NCI-H2107 treated with DMSO at 0.1 percent for 48 hours (cell line): ENCODE data around the gene ZNF222.
A peak's percentile ranks its signal among the peaks of the same experiment; 100 is the strongest.

Source experiments
- DNase-seq: peaks from one replicate; lab custom pipeline; 2025; ENCODE audit not compliant: unreplicated experiment; lab: John Stamatoyannopoulos, UW

ZNF222 gene

DNA sequence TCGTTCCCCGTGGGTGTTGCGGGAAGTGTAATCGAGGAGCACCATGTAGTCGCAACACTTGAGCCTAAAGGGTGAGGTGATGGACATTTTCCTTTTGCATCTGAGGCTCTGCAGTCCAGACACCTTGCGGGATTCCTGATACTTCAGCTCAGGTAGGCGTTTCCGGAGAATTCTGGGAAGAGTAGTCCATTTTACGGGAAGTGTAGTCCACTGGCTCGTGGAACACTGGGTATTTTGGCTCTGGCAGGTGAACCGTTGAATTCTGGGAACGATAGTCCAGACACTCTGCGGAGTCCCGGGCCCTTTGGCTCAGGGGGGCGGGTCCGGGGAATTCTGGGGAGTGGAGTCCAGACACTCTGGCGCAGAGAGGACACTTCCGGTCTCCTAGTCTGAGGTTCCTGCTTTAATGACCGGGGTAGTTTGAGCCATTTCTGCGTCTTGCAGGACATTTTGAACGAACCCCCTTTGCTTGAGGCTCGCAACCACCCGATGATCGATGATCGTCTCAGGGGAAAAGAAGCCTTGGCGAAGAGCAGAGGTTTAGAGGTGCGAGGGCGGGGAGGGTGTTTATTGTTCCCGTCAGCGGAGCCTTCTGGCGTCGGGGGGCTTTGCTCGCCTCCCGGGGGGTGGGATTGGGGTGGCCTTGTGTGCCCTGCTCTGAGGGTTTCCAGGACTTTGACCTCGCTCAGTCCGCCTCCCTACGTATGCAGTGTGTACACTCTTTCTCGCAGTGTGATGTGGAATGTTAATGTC is 26.6 kb downstream of the ZNF222 start, which contains the start of gene ZNF223:
Gene ZNF223, plus strand, starts transcription at position 387 of the 753 bp plus-strand sequence. CDS start 3,141 bp downstream, outside the sequence.
- peak; percentile 98 for DNase-seq

DNA sequence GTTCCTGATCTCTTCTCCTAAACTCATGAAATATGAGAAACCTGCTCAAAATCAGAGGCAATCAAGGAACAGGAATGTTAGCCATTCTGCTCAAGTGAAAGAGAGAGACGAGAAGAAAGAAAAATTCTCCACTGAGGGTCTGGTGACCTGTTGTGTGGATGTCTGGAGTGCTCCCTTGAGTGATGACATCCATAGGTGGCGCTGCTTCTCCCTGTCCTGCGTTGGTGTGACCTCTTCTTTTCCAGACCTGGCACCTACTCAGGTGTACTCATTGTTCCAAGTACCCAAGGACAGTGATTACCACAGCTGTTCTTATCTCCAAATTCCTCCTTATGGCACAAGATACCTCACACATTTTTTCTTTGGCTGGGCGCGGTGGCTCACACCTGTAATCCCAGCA is 30.7 kb downstream of the ZNF222 start:
- DNase-seq: no peak

DNA sequence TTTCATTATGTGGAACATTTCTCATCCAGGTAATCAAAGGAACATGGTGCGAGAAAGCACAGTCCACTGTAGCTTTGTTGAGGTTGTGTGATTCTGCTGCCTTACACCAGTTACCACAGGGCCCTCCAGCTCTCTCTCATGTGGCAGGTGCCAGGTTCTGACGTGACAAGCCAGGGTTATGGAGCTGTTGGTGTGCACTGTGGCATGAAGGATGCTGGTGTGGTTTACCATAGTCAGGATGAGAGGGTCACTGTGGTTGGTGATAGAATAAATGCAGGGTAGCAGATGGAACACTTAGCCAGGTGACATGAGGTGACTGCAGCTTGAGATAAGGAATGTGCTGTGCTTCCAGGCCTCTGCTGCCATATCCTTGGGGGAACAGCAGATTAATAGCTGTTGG is 34.0 kb downstream of the ZNF222 start:
- no peak for DNase-seq

DNA sequence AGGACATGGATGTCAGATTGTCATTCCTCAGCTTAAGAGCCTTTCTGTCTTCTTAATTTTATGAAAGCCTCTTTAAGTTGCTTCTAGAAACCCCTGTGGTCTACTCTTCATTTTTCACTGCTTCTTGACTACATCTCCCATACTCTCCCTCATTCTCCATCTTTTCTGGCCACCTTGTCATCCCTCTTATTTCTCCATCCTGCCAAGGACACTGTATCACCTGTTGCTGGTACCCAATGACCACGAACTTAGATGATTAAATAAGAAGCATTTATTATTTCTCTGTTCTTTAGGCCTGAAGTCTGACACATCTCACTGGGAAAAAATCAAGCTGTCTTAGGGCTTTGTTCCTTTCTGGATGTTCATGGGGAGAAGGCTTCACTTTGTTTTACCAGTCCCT is 35.9 kb downstream of the ZNF222 start:
- no peak for DNase-seq

DNA sequence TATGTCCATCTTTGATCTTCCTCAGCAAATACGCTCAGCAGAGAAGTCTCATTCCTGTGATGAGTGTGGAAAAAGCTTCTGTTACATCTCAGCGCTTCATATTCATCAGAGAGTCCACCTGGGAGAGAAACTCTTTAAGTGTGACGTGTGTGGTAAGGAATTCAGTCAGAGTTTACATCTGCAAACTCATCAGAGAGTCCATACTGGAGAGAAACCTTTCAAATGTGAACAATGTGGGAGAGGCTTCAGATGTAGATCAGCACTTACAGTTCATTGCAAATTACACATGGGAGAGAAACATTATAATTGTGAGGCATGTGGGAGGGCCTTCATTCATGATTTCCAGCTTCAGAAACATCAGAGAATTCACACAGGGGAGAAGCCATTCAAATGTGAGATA is 41.1 kb downstream of the ZNF222 start:
- no peak for DNase-seq

DNA sequence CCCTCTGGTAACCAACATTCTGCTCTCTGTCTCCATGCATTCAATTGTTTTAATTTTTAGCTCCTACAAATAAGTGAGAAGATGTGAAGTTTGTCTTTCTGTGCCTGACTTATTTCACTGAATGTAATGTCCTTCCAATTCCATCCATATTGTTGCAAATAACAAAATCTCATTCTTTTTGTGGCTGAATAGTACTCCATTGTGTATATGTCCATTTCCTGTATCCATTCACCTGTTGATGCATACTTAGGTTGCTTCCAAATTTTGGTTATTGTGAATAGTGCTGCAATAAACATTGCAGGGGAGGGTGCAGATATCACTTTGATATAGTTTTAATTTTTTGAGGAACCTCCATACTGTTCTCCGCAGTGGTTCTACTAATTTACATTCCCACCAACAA is 44.2 kb downstream of the ZNF222 start:
- DNase-seq: no peak

- peak; percentile 85 for DNase-seq
Measured at GRCh38 chr19:44071824-44072542, 46.8 kb downstream of the ZNF222 start, which contains the start of gene ZNF284. Gene ZNF284, plus strand, starts transcription at chr19:44072159. Its CDS starts 4,231 bp downstream, at chr19:44076390.

DNA sequence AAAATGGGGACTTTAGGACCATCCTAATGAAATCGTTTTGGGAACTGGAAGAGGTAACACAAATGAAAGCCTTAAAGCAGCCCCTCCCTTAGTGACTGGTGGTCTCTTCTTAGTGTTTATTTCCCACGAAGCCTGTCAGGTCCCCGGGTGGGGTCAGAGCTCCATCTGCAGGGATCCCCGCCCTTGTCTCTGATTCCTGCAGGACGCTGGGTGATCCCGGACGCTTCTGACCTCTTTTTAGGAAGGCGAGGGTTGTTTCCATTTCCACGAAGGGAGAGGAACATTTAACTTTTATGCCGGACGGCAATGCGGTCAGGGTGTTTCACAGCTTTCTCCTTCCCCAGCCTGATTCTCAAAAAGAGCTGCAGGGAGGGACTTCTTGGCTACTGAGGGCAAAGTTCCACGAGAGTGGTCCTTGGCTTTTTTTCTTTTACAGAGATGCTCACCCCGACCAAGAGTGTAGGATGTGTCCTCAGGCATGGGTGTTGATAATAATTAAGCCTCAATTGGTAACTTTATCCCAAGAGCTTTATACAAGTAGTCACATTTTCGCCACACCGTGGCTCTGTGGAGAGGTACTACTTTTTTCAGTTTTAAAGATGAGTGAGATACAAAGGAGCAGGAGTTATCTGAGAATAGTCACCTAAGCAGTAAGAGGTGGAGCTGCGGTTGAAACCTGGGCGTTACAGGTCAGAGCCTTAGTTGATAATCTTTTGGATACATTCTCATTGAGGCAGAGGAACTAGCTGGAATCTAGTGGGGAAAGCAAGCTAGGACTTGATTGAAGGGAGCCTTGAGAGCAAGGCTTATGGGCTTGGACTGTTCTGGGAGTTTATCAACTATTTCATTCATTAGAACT is 47.6 kb downstream of the ZNF222 start:
- DNase-seq: no peak

GRCh38 chr19:44076325-44076724 is 51.1 kb downstream of the ZNF222 start:
- no peak for DNase-seq
